GM13977 (cell line): Measurements from ENCODE around the gene YKT6.

Source experiments
- DNase-seq: peaks from one replicate; pipeline ENCODE4 v3.0.0; 2012; ENCODE audit warnings: low spot score
- CTCF ChIP-seq: IDR thresholded peaks from 2 replicates; pipeline ENCODE4 v1.5.1; 2012; ENCODE audit warnings: mild to moderate bottlenecking, control low read depth; ENCODE audit not compliant: insufficient read depth; ENCODE audit errors: extremely low read depth, missing control alignments
- in situ Hi-C: fragments of 300-500 bp; cut with MboI; formaldehyde crosslinking; loops from one replicate; pipeline ENCODE4 v1.12.0; 2022; ENCODE audit warnings: low sequenced_read_pairs, low pct_unique_long_range_greater_than_20kb, mixed read lengths, inconsistent platforms; ENCODE audit not compliant: unreplicated experiment

Gene YKT6

GRCh38 chr7:44236333-44236728 lies 35.6 kb downstream of the YKT6 start:
- in situ Hi-C loops, result no loop called here
- TF ChIP-seq CTCF, result no peak
- no peak for DNase-seq

- in situ Hi-C loops, result no loop called here
- no peak for DNase-seq
Measured at GRCh38 chr7:44237696-44238095, 36.9 kb downstream of the YKT6 start.

GRCh38 chr7:44238116-44238695 lies 37.4 kb downstream of the YKT6 start:
- no peak for TF ChIP-seq CTCF
- no peak for DNase-seq
- in situ Hi-C loops, result no loop called here

More at GRCh38 chr7:44237696-44238095, 36.9 kb downstream of the YKT6 start:
- no peak for TF ChIP-seq CTCF

GRCh38 chr7:44239361-44239760 lies 38.6 kb downstream of the YKT6 start:
- TF ChIP-seq CTCF, result no peak
- in situ Hi-C loops, result no loop called here
- no peak for DNase-seq

- TF ChIP-seq CTCF, result no peak
- in situ Hi-C loops, result loop anchor here (10.0 kb wide), 1 partner anchor 234 kb away; no protein-coding TSS in a partner anchor
- DNase-seq, result no peak
Measured at GRCh38 chr7:44240376-44240775, 39.6 kb downstream of the YKT6 start.

GRCh38 chr7:44240983-44241510 lies 40.3 kb downstream of the YKT6 start:
- in situ Hi-C loops, result loop anchor here (10.0 kb wide), 1 partner anchor 234 kb away; no protein-coding TSS in a partner anchor
- peak; percentile 92 for TF ChIP-seq CTCF
- DNase-seq, result peak; percentile 92
